ENCODE data around the gene TLE6.

GRCh38 chr19:2983351-2984214 is 6.2 kb downstream of the TLE6 start:
- TF ChIP-seq EP300 (IDR thresholded peaks at IDR 0.05) (peak; percentile 81), CTCF (IDR thresholded peaks at IDR 0.05) (no peak), POLR2A (IDR thresholded peaks at IDR 0.05) (no peak)

All from ovary (tissue), 3 donors.